Measurements from ENCODE around the gene CDCA5.

- TF ChIP-seq, protein P1, sequence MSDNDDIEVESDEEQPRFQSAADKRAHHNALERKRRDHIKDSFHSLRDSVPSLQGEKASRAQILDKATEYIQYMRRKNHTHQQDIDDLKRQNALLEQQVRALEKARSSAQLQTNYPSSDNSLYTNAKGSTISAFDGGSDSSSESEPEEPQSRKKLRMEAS (IDR thresholded peaks at IDR 0.05; ENCODE audit: low read depth), result no peak
- TF ChIP-seq POLR2AphosphoS5 (IDR thresholded peaks at IDR 0.05; ENCODE audit: low read depth, low read length), result no peak
- TF ChIP-seq, protein P2, sequence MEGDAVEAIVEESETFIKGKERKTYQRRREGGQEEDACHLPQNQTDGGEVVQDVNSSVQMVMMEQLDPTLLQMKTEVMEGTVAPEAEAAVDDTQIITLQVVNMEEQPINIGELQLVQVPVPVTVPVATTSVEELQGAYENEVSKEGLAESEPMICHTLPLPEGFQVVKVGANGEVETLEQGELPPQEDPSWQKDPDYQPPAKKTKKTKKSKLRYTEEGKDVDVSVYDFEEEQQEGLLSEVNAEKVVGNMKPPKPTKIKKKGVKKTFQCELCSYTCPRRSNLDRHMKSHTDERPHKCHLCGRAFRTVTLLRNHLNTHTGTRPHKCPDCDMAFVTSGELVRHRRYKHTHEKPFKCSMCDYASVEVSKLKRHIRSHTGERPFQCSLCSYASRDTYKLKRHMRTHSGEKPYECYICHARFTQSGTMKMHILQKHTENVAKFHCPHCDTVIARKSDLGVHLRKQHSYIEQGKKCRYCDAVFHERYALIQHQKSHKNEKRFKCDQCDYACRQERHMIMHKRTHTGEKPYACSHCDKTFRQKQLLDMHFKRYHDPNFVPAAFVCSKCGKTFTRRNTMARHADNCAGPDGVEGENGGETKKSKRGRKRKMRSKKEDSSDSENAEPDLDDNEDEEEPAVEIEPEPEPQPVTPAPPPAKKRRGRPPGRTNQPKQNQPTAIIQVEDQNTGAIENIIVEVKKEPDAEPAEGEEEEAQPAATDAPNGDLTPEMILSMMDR (IDR thresholded peaks at IDR 0.05), result no peak
- TF ChIP-seq USF2 (IDR thresholded peaks at IDR 0.05; ENCODE audit: borderline replicate concordance, low read depth, low read length), result no peak
Measured at GRCh38 chr11:65065851-65066250, 18.0 kb downstream of the CDCA5 start.

All from SK-N-SH (cell line).